ENCODE data around the gene PITPNM3. TPM values are rescaled to one million over a fixed set of nuclear protein-coding genes. Genes with fewer than 3 reads are reported as not detected.

The PITPNM3 gene
- polyA plus RNA-seq, 3 donors = 0.29 TPM; not detected in 2

DNA sequence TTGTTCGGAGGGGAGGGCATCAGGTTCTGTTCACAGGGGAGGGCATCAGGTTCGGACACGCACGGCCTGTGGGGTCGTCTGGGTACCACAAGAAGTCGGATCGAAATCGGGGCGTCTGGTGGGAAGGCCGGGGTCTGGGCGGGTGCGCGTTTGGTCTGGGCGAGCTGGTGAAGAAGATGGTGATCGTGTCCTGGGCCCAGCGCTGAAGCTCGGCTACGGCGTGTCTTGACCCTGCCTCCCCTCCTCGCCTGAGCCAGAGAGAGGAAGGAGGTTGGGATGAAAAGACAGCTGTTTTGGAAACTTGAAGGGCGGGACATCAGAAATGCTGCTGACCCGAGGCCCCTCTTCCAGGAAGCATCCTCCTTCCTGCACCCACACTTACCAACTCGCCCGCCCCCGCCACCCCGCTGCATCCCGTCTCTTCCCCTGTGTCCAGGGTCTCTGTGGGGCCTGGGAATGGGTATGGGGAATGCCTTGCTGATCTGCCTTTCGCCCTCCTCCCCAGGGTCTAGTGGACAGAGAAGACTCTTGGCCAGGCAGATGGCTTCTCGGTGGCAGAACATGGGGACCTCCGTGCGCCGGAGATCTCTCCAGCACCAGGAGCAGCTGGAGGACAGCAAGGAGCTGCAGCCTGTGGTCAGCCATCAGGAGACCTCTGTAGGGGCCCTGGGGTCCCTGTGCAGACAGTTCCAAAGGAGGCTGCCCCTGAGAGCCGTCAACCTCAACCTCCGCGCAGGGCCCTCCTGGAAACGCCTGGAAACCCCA lies 111.6 kb downstream of the PITPNM3 start:
- Mint-ChIP-seq H3K36me3 (peaks cover 21 to 38% of the 10 kb centered on the region in 2 donors), H3K27ac (peak overlapping the region; percentile 65 to 96 (median 82)), H3K4me1 (peaks cover 24% of the 10 kb centered on the region), H3K9me3 (peaks cover 0 to 6% (median 0%) of the 10 kb centered on the region in 7 donors), H3K27me3 (ENCODE audit: low read depth in 3 of 3) (peaks cover 7 to 9% (median 7%) of the 10 kb centered on the region in 3 donors), H3K4me3 (peak overlapping the region; percentile 97 to 99)
- Histone ChIP-seq H3K4me2 (replicated peaks; ENCODE audit: extremely low read depth, low read length, poor library complexity, severe bottlenecking) (peak overlapping the region; percentile 94), H3K4me3 (replicated peaks in 1 of 3; ENCODE audit: low read depth in 2 of 3, low read length in 3 of 3) (peak overlapping the region; percentile 37 to 91 (median 75)), H3K9ac (ENCODE audit: insufficient read depth, low read length, poor library complexity, severe bottlenecking) (peak overlapping the region; percentile 67), H3K36me3 (replicated peaks in 1 of 2; ENCODE audit: control insufficient read depth in 1 of 2, insufficient read depth in 2 of 2, low read length in 2 of 2) (peaks cover 12 to 27% of the 10 kb centered on the region in 2 donors), H4K20me1 (ENCODE audit: insufficient read depth, low read length) (no peaks in the 10 kb centered on the region), H3K27me3 (ENCODE audit: control insufficient read depth in 2 of 2, insufficient read depth in 2 of 2, low read length in 2 of 2) (no peaks in the 10 kb centered on the region), H3K79me2 (ENCODE audit: insufficient read depth, low read length) (peaks cover 14% of the 10 kb centered on the region), H3K4me1 (ENCODE audit: control insufficient read depth in 1 of 2, insufficient read depth in 2 of 2, low read length in 2 of 2) (peaks cover 20 to 25% of the 10 kb centered on the region in 2 donors), H3K27ac (ENCODE audit: low read depth in 1 of 2, low read length in 2 of 2) (peak overlapping the region in 1 of 2 donors; percentile 37), H3K9me3 (replicated peaks in 1 of 2; ENCODE audit: control insufficient read depth in 1 of 2, insufficient read depth in 1 of 2, low read length in 2 of 2) (no peaks in the 10 kb centered on the region), H2AFZ (ENCODE audit: insufficient read depth, low read depth, low read length, poor library complexity, severe bottlenecking) (peak overlapping the region; percentile 97)
- no peak for DNase-seq
- TF ChIP-seq, protein P1, sequence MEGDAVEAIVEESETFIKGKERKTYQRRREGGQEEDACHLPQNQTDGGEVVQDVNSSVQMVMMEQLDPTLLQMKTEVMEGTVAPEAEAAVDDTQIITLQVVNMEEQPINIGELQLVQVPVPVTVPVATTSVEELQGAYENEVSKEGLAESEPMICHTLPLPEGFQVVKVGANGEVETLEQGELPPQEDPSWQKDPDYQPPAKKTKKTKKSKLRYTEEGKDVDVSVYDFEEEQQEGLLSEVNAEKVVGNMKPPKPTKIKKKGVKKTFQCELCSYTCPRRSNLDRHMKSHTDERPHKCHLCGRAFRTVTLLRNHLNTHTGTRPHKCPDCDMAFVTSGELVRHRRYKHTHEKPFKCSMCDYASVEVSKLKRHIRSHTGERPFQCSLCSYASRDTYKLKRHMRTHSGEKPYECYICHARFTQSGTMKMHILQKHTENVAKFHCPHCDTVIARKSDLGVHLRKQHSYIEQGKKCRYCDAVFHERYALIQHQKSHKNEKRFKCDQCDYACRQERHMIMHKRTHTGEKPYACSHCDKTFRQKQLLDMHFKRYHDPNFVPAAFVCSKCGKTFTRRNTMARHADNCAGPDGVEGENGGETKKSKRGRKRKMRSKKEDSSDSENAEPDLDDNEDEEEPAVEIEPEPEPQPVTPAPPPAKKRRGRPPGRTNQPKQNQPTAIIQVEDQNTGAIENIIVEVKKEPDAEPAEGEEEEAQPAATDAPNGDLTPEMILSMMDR (IDR thresholded peaks at IDR 0.05) = no peak
- 50% methylated on average over 16 of the region's 36 CpGs for WGBS (ENCODE audit: insufficient coverage)
- intact Hi-C loops (cut with micrococcal nuclease) = loop anchor here in 1 of 2 donors (5.0 to 10.0 kb wide), 2 partner anchors 862 to 960 kb away; partner anchors contain the start of genes DERL2, MIS12 and NLRP1

DNA sequence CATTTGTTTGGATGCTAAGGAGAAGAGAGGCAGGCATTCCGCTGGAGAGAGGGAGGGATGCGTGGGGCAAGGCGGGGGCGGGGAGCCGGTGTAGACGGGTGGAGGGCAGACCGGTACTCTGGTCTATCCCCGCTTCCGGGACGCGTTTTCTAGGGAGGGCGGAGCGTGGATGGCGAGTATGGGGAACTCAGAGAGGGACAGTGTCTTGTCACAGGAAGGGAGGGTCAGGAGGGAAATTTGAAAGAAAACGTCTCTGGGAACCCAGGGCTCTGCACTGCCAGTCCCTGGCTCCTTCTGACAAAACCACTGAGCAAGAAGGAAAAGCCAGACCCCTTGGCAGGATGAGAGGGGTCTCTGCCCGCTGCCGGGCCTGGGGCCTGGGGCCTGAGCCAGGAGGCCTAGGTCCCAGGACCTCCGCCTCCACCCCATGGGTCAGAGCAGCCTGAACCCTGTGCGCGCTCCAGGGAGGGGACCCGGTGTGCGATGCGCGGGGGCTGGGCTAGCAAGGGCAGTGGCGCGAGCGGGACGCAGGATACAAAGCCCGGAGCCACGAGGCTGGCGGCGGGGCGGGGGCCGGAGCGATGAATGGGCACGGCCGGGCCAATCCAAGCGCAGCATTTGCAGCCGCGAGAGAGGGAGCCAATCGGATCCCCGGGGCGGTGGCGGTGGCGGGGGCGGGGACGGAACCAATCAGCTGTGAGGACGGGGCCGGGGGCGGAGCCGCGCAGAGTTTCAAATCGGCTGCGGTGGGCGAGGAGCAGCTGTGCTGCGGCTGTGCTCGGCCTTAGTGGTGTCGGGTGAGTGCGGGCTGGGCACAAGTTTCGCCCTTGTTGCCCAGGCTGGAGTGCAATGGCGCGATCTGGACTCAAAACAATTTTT lies 112.4 kb downstream of the PITPNM3 start, which contains the start of gene PIMREG:
PIMREG (plus strand) TSS at position 764 of the 879 bp plus-strand sequence. CDS start 656 bp downstream, outside the sequence.
- Histone ChIP-seq H2AFZ (ENCODE audit: insufficient read depth, low read depth, low read length, poor library complexity, severe bottlenecking) (peak within 1 kb of the TSS; percentile 97), H3K9ac (ENCODE audit: insufficient read depth, low read length, poor library complexity, severe bottlenecking) (peak within 1 kb of the TSS; percentile 67), H3K4me3 (replicated peaks in 1 of 3; ENCODE audit: low read depth in 2 of 3, low read length in 3 of 3) (peak within 1 kb of the TSS; percentile 54 to 91 (median 75)), H3K27ac (ENCODE audit: low read depth in 1 of 2, low read length in 2 of 2) (peak within 1 kb of the TSS; percentile 64 to 77), H3K4me2 (replicated peaks; ENCODE audit: extremely low read depth, low read length, poor library complexity, severe bottlenecking) (peak within 1 kb of the TSS; percentile 94), H3K27me3 (ENCODE audit: control insufficient read depth in 2 of 2, insufficient read depth in 2 of 2, low read length in 2 of 2) (no peaks in the 10 kb centered on the region), H3K79me2 (ENCODE audit: insufficient read depth, low read length) (peaks cover 14% of the 10 kb centered on the region), H4K20me1 (ENCODE audit: insufficient read depth, low read length) (no peaks in the 10 kb centered on the region), H3K9me3 (replicated peaks in 1 of 2; ENCODE audit: control insufficient read depth in 1 of 2, insufficient read depth in 1 of 2, low read length in 2 of 2) (no peaks in the 10 kb centered on the region), H3K4me1 (ENCODE audit: control insufficient read depth in 1 of 2, insufficient read depth in 2 of 2, low read length in 2 of 2) (peaks cover 20 to 25% of the 10 kb centered on the region in 2 donors), H3K36me3 (replicated peaks in 1 of 2; ENCODE audit: control insufficient read depth in 1 of 2, insufficient read depth in 2 of 2, low read length in 2 of 2) (peaks cover 9 to 19% of the 10 kb centered on the region in 2 donors)
- under 1% methylated on average over 62 of the region's 62 CpGs for WGBS (ENCODE audit: insufficient coverage)
- Mint-ChIP-seq H3K9me3 (peaks cover 0 to 6% (median 0%) of the 10 kb centered on the region in 7 donors), H3K4me3 (peak within 1 kb of the TSS; percentile 97 to 99), H3K4me1 (peaks cover 24% of the 10 kb centered on the region), H3K27me3 (ENCODE audit: low read depth in 3 of 3) (peaks cover 6 to 13% (median 11%) of the 10 kb centered on the region in 3 donors), H3K36me3 (peaks cover 13 to 30% of the 10 kb centered on the region in 2 donors), H3K27ac (peak within 1 kb of the TSS; percentile 92 to 97 (median 95))
- intact Hi-C loops (cut with micrococcal nuclease) = loop anchor here in 1 of 2 donors (5.0 to 10.0 kb wide), 2 partner anchors 862 to 959 kb away; partner anchors contain the start of genes DERL2, MIS12 and NLRP1
- TF ChIP-seq, protein P1 (IDR thresholded peaks at IDR 0.05) = no peak
- DNase-seq = peak; percentile 84 to 86 (median 86)
